Left lung (tissue), 10 donors: Measurements from ENCODE around the gene TRIM45. TPM values are rescaled to one million over a fixed set of nuclear protein-coding genes. Genes with fewer than 3 reads are reported as not detected.
A peak's percentile ranks its signal among the peaks of the same experiment; 100 is the strongest.

Experiments
- ATAC-seq: fragments of 200-7000 bp; cut with Tn5 transposase; one replicate; pipeline ENCODE4 v1.9.1; 2020; ENCODE audit warnings: moderate library complexity
- DNase-seq, 4 donors: peaks; one replicate each; pipeline ENCODE4 v3.0.0-alpha.2; 2013 to 2020
- H3K27ac ChIP-seq, 2 donors: fragments of 200-600 bp; sonication (generic) in 1 of 2; one replicate each; pipeline versions ENCODE4 v1.5.0 to v1.8.0; 2020 to 2021
- H3K27me3 ChIP-seq, 2 donors: fragments of 200-600 bp; sonication (generic) in 1 of 2; one replicate each; pipeline versions ENCODE4 v1.5.0 to v1.8.0; 2020 to 2021
- H3K36me3 ChIP-seq, 2 donors: fragments of 200-600 bp; sonication (generic) in 1 of 2; one replicate each; pipeline versions ENCODE4 v1.5.0 to v1.8.0; 2020 to 2021
- H3K4me1 ChIP-seq, 2 donors: fragments of 200-600 bp; one replicate each; pipeline ENCODE4 v1.8.0; 2021
- H3K4me3 ChIP-seq, 2 donors: fragments of 200-600 bp; sonication (generic) in 1 of 2; one replicate each; pipeline versions ENCODE4 v1.5.0 to v1.8.0; 2020 to 2021; ENCODE audit warnings: mild to moderate bottlenecking in 1 of 2
- H3K9me3 ChIP-seq, 2 donors: fragments of 200-600 bp; sonication (generic) in 1 of 2; one replicate each; pipeline versions ENCODE4 v1.5.0 to v1.8.0; 2020 to 2021
- intact Hi-C, 2 donors: fragments of 100-400 bp; cut with DNase I; formaldehyde crosslinking; loops; one replicate each; pipeline versions ENCODE4 v1.11.2 to v1.14.2; 2022
- polyA plus RNA-seq, 6 donors: library from polyadenylated mRNA; unstranded; fragments of 120-200 nt; gene quantifications; one replicate each; pipeline ENCODE4 v1.2.1, GENCODE V29; 2013; ENCODE audit not compliant: insufficient read length in 6 of 6
- total RNA-seq, 2 donors: library from RNA; stranded (reverse); fragmentation: NEBNext Ultra II Directional; extraction: Animal tissue kit (Norgen Biotek cat#: 25700); gene quantifications; one replicate each; pipeline ENCODE4 v1.2.1, GENCODE V29; 2021
- TF ChIP-seq, protein P1 (sequence below), 2 donors: fragments of 200-600 bp; sonication (generic) in 1 of 2; IDR thresholded peaks; one replicate each; pipeline versions ENCODE4 v1.5.0 to v1.8.0; 2021; ENCODE audit warnings: antibody characterized with exemption in 2 of 2
- donor health status: DM: no; HTN: yes; CAD: no.
- donor health status: DM: no; HTN: no; CAD: no.

Gene TRIM45
- total and polyA plus RNA-seq, 8 donors, result 2.6 to 18.9 (median 17.2) TPM

DNA sequence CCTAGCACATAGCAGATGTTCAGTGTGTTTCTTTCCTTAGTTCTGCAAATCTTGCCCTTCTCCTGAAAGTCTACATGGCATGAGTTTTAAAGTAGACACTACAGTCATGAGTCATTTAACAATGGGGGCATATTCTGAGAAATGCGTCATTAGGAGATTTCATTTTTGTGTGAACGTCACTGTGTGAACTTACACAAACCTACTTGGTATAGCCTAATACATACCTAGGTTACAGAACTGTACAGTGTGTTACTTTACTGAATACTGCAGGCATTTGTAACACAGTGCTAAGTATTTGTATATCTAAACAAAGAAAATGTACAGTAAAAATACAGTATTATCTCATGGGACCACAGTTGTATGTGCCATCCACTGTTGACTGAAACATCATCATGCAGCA, 51.4 kb downstream of the TRIM45 start:
- H3K4me3 ChIP-seq, result no peak overlapping the region
- H3K9me3 ChIP-seq, result no peaks in the 10 kb centered on the region
- no peaks in the 10 kb centered on the region for H3K4me1 ChIP-seq
- H3K27me3 ChIP-seq, result no peaks in the 10 kb centered on the region
- TF ChIP-seq, protein P1, sequence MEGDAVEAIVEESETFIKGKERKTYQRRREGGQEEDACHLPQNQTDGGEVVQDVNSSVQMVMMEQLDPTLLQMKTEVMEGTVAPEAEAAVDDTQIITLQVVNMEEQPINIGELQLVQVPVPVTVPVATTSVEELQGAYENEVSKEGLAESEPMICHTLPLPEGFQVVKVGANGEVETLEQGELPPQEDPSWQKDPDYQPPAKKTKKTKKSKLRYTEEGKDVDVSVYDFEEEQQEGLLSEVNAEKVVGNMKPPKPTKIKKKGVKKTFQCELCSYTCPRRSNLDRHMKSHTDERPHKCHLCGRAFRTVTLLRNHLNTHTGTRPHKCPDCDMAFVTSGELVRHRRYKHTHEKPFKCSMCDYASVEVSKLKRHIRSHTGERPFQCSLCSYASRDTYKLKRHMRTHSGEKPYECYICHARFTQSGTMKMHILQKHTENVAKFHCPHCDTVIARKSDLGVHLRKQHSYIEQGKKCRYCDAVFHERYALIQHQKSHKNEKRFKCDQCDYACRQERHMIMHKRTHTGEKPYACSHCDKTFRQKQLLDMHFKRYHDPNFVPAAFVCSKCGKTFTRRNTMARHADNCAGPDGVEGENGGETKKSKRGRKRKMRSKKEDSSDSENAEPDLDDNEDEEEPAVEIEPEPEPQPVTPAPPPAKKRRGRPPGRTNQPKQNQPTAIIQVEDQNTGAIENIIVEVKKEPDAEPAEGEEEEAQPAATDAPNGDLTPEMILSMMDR (IDR thresholded peaks at IDR 0.05), result no peak
- no peak for ATAC-seq
- H3K27ac ChIP-seq, result no peak overlapping the region
- DNase-seq, result no peak
- peaks cover 0 to 21% of the 10 kb centered on the region in 2 donors for H3K36me3 ChIP-seq
- intact Hi-C loops, result no loop called here

DNA sequence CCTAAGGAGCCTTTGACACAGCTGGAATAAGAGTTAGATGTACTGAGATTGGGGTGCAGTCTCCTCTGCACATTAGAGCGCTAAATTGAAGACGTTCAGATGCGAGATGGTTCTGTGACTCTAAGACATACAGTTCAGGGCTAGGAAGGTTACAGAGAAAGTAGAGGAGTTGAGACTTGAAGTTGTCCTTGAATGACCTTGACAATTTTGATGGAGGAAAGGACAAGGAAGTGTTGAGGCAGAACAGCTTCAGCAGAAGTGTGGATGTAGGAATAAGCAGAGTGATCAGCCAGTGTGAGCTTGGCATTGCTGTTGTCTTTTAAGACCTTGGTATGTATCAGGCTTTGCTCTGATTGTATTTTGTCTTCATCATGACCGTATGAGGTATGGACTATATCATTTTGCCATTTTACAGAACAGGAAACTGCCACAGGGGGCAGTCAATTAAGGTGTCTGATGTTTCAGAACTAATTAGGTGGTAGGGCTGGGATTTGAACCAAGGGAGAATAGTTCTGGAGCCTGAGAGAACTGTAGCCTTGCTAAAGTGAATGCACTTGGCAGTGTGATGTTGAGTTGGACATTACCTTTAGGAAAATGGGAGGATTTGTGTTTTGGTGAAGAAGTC, 52.2 kb downstream of the TRIM45 start:
- no peaks in the 10 kb centered on the region for H3K9me3 ChIP-seq
- no peak overlapping the region for H3K27ac ChIP-seq
- intact Hi-C loops, result loop anchor here in 1 of 2 donors (5.0 kb wide), 2 partner anchors 53 to 213 kb away; partner anchors contain the start of gene TRIM45
- peaks cover 0 to 13% of the 10 kb centered on the region in 2 donors for H3K36me3 ChIP-seq
- TF ChIP-seq, protein P1 (IDR thresholded peaks at IDR 0.05), result no peak
- no peak overlapping the region for H3K4me3 ChIP-seq
- ATAC-seq (no peak), DNase-seq (no peak)
- no peaks in the 10 kb centered on the region for H3K4me1 ChIP-seq
- H3K27me3 ChIP-seq, result no peaks in the 10 kb centered on the region

DNA sequence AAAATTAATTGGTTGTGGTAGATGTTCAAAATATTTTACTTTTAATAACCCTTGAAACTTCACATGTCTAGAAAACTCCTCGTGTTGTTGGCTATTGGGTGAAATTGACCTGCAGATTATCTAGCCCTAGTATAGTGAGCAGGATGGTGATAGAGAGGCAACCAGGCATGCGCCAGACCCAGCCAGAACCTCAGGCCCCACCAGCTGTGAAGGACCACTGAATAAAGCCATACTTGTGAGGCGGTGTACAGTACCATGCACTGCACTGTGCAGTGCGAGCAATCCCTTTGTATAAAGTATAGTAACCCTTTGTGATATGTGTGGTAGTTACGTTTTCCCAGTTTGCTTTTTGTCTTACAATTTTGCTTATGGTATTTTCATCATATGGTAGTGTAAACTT, 53.0 kb downstream of the TRIM45 start:
- no peaks in the 10 kb centered on the region for H3K9me3 ChIP-seq
- no peaks in the 10 kb centered on the region for H3K27me3 ChIP-seq
- intact Hi-C loops, result loop anchor here in 1 of 2 donors (5.0 kb wide), 2 partner anchors 54 to 214 kb away; partner anchors contain the start of gene TRIM45
- no peaks in the 10 kb centered on the region for H3K4me1 ChIP-seq
- H3K27ac ChIP-seq, result no peak overlapping the region
- no peak overlapping the region for H3K4me3 ChIP-seq
- DNase-seq (no peak), ATAC-seq (no peak)
- TF ChIP-seq, protein P1 (IDR thresholded peaks at IDR 0.05), result no peak
- peaks cover 0 to 7% of the 10 kb centered on the region in 2 donors for H3K36me3 ChIP-seq

DNA sequence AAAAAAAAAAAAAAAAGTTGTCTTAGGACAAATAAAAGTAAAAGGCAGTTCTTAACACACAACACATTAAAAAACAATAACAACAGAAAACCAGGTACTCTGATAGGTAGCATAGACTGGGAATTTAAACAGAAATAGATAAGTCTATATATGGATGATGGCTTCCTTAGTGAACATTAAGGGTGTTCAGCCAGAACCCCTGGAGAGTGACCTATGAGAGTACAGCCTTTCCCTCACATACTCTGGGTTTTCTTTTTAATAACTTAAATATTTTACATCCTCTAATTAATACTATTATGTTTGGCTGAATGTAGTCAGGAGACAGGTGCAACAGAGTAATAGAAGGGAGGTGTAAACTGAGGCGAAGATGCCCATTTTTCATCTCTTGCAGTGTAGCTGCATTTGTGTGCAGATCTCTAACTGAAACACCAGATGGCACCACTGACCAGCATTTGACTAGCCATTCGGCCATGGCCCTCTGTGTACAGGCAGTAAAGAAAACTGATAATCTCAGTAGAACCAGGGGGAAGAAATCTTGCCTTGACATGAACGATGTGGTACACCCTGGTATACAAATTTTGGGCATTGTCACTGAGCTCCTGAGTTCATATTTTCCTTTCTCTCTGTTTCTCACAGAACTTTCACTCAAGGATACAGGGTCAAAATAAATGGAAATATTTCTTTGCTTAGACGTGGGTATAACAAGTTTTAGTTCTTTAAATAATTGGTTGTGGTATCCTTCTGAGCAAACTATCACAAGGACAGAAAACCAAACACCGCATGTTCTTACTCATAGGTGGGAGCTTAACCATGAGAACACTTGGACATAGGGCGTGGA, 53.8 kb downstream of the TRIM45 start:
- intact Hi-C loops, result loop anchor here in 1 of 2 donors (5.0 kb wide), 2 partner anchors 55 to 215 kb away; partner anchors contain the start of gene TRIM45

More for the DNA sequence above, 53.8 kb downstream of the TRIM45 start:
- Histone ChIP-seq H3K4me1 (no peaks in the 10 kb centered on the region), H3K36me3 (peaks cover 0 to 9% of the 10 kb centered on the region in 2 donors), H3K27ac (no peak overlapping the region), H3K9me3 (no peaks in the 10 kb centered on the region), H3K4me3 (no peak overlapping the region), H3K27me3 (no peaks in the 10 kb centered on the region)
- TF ChIP-seq, protein P1 (IDR thresholded peaks at IDR 0.05), result peak; percentile 67 to 72
- DNase-seq, result peak in 3 of 4 donors; percentile 31 to 66 (median 40)
- peak; percentile 99 for ATAC-seq
